ENCODE data around the gene PUS10. TPM values are rescaled to one million over a fixed set of nuclear protein-coding genes. Genes with fewer than 3 reads are reported as not detected.

PUS10 gene
- total RNA-seq, 2 experiments from 2014 or later: 2.0 to 2.6 TPM

GRCh38 chr2:60948161-60948560, 69.9 kb downstream of the PUS10 start:
- DNase-seq: no peak
- Histone ChIP-seq H3K4me3 (ENCODE audit: low read length) (no peak overlapping the region), H3K27ac (ENCODE audit: low read depth in 1 of 2, low read length in 2 of 2) (no peak overlapping the region), H3K36me3 (ENCODE audit: insufficient read depth, low read length) (no peaks in the 10 kb centered on the region), H3K4me1 (ENCODE audit: insufficient read depth, low read length) (no peaks in the 10 kb centered on the region), H3K27me3 (ENCODE audit: control insufficient read depth in 1 of 2, insufficient read depth in 2 of 2, low read length in 2 of 2) (no peaks in the 10 kb centered on the region), H3K9me3 (ENCODE audit: control insufficient read depth in 1 of 2, insufficient read depth in 1 of 2, low read length in 2 of 2) (peaks cover 0 to 8% of the 10 kb centered on the region in 2 experiments)
- Mint-ChIP-seq H3K4me3 (no peak overlapping the region), H3K9me3 (no peaks in the 10 kb centered on the region), H3K4me1 (ENCODE audit: low read depth) (peaks cover 14% of the 10 kb centered on the region), H3K27me3 (no peaks in the 10 kb centered on the region), H3K36me3 (ENCODE audit: low read depth) (peaks cover 33% of the 10 kb centered on the region), H3K27ac (no peak overlapping the region)
- CTCF ChIA-PET: no interaction called here
- no peak for ATAC-seq (ENCODE audit: poor library complexity)
- intact Hi-C loops (cut with DNase I, micrococcal nuclease): no loop called here
- POLR2A ChIA-PET: no interaction called here
- no peak for TF ChIP-seq CTCF (IDR thresholded peaks at IDR 0.05)

- no peak for TF ChIP-seq CTCF (IDR thresholded peaks at IDR 0.05)
- H3K27me3 ChIP-seq (ENCODE audit: control insufficient read depth in 1 of 2, insufficient read depth in 2 of 2, low read length in 2 of 2): no peaks in the 10 kb centered on the region
- H3K27ac ChIP-seq (ENCODE audit: low read depth in 1 of 2, low read length in 2 of 2): no peak overlapping the region
- POLR2A ChIA-PET: no interaction called here
- H3K9me3 ChIP-seq (ENCODE audit: control insufficient read depth in 1 of 2, insufficient read depth in 1 of 2, low read length in 2 of 2): peaks cover 0 to 8% of the 10 kb centered on the region in 2 experiments
- H3K4me3 ChIP-seq (ENCODE audit: low read length): no peak overlapping the region
- no peaks in the 10 kb centered on the region for H3K36me3 ChIP-seq (ENCODE audit: insufficient read depth, low read length)
- H3K36me3 Mint-ChIP-seq (ENCODE audit: low read depth): peaks cover 30% of the 10 kb centered on the region
- H3K4me1 ChIP-seq (ENCODE audit: insufficient read depth, low read length): no peaks in the 10 kb centered on the region
- ATAC-seq (ENCODE audit: poor library complexity): no peak
- CTCF ChIA-PET: no interaction called here
- no peak for DNase-seq
- intact Hi-C loops (cut with DNase I, micrococcal nuclease): no loop called here
- H3K9me3 Mint-ChIP-seq: no peaks in the 10 kb centered on the region
- H3K27ac Mint-ChIP-seq: no peak overlapping the region
- peaks cover 14% of the 10 kb centered on the region for H3K4me1 Mint-ChIP-seq (ENCODE audit: low read depth)
- no peak overlapping the region for H3K4me3 Mint-ChIP-seq
- H3K27me3 Mint-ChIP-seq: no peaks in the 10 kb centered on the region
These were observed 71.0 kb downstream of the PUS10 start for GRCh38 chr2:60947056-60947455.

- Mint-ChIP-seq H3K36me3 (ENCODE audit: low read depth) (peaks cover 30% of the 10 kb centered on the region), H3K4me3 (no peak overlapping the region), H3K9me3 (no peaks in the 10 kb centered on the region), H3K27me3 (no peaks in the 10 kb centered on the region), H3K4me1 (ENCODE audit: low read depth) (peaks cover 14% of the 10 kb centered on the region), H3K27ac (no peak overlapping the region)
- intact Hi-C loops (cut with DNase I, micrococcal nuclease): no loop called here
- peaks cover 0 to 8% of the 10 kb centered on the region in 2 experiments for H3K9me3 ChIP-seq (ENCODE audit: control insufficient read depth in 1 of 2, insufficient read depth in 1 of 2, low read length in 2 of 2)
- no peaks in the 10 kb centered on the region for H3K4me1 ChIP-seq (ENCODE audit: insufficient read depth, low read length)
- H3K27me3 ChIP-seq (ENCODE audit: control insufficient read depth in 1 of 2, insufficient read depth in 2 of 2, low read length in 2 of 2): no peaks in the 10 kb centered on the region
- no peak overlapping the region for H3K27ac ChIP-seq (ENCODE audit: low read depth in 1 of 2, low read length in 2 of 2)
- ChIA-PET POLR2A (interaction anchor here (0.7 kb wide), 1 partner anchor 11 kb away, joined by 3 read pairs; no protein-coding TSS in a partner anchor), CTCF (interaction anchor here (0.6 kb wide), 1 partner anchor 12 kb away, joined by 3 read pairs; no protein-coding TSS in a partner anchor)
- ATAC-seq (ENCODE audit: poor library complexity): no peak
- H3K4me3 ChIP-seq (ENCODE audit: low read length): no peak overlapping the region
- no peaks in the 10 kb centered on the region for H3K36me3 ChIP-seq (ENCODE audit: insufficient read depth, low read length)
- DNase-seq: no peak
- TF ChIP-seq CTCF (IDR thresholded peaks at IDR 0.05): no peak
These were observed 72.7 kb downstream of the PUS10 start for GRCh38 chr2:60945341-60945740.
